Mucosa of gallbladder (tissue), 1 donor: ENCODE measurements around the gene TMPO. TPM values are rescaled to one million over a fixed set of nuclear protein-coding genes. Genes with fewer than 3 reads are reported as not detected.
"Not testable (repeated sequence)": the region's sequence is repeated elsewhere in the genome, so short reads cannot be mapped to it uniquely, and the experiment has no call there.

ENCODE experiments used
- DNase-seq: peaks from one replicate; pipeline ENCODE4 v3.0.0-alpha.2; 2020; ENCODE audit warnings: low spot score
- total RNA-seq: library from RNA; stranded (reverse); gene quantifications from one replicate; pipeline ENCODE4 v1.2.1, GENCODE V29; 2021
- donor health status: DM: no; HTN: no; CAD: no.

The TMPO gene
- total RNA-seq, 1 donor from 2014 or later = 70.1 TPM

DNA sequence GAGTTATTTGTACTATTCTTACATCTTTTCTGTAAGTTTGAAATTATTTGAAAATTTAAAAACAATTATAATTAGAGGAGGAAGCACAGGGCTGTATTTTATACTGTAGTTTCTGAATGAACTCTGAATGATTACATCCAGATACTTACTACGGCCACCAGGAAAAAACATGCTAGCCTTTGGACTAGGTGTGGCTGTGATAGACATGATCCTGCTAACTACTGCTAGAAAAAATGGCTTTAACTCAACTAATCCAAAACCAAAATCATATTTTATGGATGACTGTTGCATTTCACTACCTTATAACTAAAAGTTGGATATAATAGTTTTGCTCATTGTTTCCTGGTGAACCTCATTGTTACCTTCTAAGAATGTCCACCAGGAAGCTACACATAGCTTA lies 63.0 kb downstream of the TMPO start:
- DNase-seq = no peak

DNA sequence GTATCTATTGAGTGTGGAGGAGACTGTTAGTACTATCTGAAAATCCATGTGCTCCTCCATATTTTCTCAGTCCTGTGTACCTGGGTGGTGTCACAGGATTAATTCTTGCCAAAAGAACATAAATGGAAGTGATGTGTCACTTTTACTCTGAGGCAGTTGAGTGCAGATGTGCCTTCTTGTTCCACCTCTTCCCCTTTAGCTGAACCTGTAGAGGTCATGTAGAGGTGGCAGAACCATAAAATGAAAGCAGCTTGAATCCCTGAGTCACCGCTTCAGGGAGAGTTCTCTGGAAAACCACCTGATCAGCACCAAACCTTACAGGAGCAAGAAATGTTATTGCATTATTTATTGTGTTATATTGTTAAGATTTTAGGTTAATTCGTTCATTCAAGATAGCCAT lies 63.4 kb downstream of the TMPO start:
- DNase-seq = no peak

DNA sequence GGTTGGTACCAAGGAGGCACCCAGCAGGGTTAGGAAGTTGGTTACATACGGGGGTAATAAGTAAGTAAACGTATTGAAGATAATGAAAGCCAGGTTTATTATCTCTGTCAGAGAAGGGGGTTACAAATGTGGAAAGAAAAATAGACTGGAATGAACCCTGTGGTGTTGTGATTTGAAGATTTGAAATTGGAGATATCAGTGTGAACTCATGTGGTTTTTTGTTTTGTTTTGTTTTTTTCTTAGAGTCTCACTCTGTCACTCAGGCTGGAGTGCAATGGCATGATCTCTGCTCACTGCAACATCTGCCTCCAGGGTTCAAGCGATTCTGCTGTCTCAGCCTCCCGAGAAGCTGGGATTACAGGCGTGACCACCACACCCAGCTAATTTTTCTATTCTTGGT lies 64.0 kb downstream of the TMPO start:
- DNase-seq = no peak

DNA sequence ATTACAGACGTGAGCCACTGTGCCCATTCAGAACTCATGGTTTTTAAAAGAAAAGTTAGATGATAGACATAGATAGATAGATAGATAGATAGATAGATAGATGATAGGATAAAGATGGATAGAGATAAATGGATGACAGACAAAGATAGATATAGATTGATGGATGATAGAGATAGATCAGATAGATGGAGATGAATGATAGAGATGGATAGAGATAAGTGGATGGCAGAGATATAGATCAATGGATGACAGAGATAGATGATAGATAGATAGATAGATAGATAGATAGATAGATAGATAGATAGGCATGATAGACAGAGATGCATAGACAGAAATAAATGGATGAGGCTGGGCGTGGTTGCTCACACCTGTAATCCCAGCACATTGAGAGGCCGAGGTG lies 64.4 kb downstream of the TMPO start:
- no peak for DNase-seq

DNA sequence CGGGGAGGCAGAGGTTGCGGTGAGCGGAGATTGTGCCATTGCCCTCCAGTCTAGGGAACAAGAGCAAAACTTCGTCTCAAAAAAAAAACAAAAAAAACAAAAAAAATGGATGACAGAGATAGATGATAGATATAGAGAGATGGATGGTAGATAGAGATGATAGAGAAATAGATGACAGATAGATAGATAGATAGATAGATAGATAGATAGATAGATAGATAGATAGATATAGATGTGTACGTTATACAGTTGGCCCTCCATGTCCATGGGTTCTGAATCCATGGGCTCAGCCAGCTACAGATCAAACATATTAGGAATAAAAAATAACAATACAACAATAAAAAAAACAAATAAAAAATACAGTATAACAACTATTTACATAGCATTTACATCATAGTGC lies 65.3 kb downstream of the TMPO start:
- no peak for DNase-seq

DNA sequence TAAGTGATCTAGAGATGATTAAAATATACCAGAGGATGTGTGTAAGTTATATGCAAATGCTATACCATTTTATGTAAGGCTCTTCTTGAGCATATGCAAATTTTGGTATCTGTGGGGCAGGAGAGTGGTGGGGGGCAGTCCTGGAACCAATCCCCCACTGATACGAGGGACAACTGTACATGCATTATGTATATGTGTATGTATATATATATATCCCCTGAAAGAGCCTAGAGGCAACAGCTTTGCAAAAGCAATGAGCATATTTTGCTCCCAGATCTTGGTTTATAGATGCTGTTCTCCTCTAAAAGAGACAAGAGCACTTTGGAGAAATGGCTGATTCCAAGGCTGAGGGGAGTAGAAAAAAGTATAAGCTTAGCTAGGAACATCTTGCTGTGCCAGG lies 65.7 kb downstream of the TMPO start:
- no peak for DNase-seq

DNA sequence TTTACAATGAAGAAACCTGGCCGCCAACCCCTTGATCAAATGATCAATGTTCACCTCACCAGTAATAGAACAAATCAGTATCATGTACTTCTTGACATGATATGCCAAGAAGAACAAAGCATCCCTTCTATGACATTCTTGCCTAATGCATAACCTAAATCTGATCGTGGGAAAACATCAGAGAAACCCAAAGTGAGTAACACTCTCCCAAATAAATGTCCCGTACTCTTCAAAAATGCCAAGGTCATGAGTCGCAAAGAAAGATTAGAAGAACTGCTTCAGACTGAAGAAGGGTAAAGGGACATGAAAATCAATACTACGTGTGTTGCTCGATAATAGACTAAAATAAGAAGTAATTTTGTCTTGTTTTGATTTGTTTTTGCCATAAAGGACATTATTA lies 66.7 kb downstream of the TMPO start:
- DNase-seq = no peak

DNA sequence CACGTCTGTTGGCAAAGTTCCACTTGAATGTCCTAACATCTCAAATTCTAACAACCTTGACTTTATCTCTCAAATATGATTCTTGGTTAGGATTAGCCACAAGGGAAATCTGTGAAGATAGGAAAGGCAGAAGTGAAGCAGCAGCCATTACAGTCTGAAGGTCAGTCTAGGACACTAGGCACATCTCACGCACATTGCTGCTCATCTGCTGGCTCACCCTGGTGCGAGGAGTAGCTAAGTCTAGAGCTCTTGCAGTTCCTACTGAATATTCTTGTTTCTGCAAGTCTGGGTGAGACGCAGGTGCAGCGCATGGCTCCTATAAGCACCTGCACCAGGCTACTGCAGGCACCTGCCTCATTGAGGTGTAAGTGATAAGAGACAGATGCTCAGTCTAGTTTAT lies 71.7 kb downstream of the TMPO start:
- DNase-seq = no peak

DNA sequence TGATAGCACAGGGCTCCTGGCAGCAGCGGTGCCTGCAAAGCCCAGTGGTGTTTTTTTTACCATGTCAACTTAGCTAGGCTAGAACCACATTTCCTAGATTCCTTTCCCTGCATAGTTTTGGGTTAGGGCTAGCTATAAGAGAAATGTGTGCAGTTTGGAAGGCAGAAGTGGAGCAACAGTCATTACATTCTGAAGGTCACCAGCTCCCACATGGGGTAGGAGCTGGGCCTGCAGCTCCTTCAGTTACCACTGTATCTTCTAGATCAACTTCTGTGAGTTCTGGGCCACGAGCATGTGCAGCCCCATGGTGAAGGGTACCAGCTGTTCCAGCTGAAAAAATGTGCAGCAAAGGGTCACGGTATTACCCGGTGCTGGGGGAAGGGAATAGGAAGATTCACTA lies 75.8 kb downstream of the TMPO start:
- DNase-seq = no peak

DNA sequence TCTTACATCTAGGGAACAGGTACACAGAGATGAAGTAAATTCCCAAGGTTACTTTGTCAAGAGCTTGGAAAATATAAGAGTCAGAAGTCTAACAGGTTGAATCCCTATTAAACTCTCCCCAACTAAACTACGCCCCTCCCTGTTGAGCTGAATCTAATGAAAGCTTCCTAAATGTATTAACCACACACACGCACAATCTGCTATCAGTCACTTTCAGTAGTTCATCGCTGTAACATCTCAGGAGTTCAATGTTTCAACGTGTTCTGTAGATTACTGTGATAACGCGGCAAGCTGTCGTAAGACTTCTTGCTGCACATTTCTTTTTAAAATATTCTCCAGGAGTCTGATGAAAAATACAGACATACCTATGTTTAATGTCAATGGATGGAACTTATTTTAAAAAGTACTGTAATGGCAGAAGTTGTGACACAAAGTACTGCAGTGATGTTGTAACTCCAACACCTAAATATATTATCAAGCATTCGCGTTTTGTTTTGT lies 77.5 kb downstream of the TMPO start:
- no peak for DNase-seq

DNA sequence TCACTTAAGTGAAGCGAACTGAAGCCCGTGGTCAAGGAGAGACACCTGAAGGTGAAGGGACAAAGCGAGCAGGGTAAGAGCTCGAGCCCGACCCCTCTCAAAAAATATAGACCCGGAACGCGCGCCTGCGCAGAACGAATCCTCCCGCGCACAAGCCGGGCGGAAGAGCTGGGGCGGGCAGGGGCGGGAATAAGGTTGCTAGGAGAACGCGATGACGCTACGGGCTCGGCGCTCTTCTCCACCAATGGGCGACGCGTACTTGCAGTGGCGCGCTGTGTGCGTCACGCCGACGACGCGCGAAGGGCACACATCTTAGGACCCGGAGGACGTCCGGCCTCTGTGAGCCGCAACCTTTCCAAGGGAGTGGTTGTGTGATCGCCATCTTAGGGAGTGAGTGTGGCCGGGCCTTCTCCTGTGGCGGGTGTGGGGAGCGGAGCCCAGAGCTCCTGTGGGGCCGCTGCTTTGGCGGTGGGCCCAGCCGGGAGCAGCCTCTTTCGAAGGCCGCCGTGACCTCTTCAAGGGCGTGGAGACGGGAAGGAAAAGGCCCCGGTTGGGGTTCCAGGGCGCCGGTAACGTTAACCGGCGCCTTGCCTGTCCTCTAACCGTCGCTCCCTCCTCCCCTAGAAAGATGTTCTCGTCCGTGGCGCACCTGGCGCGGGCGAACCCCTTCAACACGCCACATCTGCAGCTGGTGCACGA lies 78.1 kb downstream of the TMPO start, which contains the start of gene SLC25A3:
TSS of gene SLC25A3 (plus strand) at position 336 of the 699 bp plus-strand sequence. CDS start at position 629, 293 bp downstream.
- DNase-seq = peak; percentile 97

DNA sequence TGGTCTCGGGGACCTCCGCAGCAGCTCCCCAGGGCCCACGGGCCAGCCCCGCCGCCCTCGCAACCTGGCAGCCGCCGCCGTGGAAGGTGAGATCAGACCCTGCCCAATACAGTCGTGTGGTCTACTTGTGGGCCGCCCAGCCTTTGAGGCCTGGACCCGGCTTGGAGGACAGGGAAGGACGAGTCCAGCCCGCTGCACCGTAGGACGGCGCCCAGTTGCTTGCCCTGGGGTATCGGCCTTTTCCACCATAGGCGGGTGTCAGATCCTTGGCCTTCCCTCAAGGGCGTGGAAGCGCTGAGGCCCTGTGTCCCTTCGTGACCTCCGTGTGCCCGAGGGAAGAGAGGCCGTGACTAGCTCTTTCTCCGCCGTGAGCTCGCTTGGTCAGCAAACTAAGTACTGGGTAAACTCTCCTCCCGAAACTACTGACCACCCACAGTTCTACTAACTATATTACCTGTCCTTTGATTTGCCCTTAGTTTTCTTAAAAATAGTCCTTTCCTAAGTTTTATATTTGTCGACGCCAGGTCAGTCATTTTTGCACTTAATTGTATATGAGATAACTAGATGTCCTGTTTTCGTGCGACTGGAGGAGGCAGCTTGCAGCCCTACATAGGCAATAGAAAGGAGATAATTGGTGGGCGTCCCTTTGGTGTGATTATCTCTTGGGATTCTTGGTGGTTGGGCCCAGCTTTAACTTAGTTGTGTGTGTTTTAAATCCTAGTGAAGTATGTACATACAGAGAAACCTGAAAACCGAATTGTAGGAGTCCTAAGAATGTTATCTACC lies 78.9 kb downstream of the TMPO start:
- DNase-seq = peak; percentile 23

DNA sequence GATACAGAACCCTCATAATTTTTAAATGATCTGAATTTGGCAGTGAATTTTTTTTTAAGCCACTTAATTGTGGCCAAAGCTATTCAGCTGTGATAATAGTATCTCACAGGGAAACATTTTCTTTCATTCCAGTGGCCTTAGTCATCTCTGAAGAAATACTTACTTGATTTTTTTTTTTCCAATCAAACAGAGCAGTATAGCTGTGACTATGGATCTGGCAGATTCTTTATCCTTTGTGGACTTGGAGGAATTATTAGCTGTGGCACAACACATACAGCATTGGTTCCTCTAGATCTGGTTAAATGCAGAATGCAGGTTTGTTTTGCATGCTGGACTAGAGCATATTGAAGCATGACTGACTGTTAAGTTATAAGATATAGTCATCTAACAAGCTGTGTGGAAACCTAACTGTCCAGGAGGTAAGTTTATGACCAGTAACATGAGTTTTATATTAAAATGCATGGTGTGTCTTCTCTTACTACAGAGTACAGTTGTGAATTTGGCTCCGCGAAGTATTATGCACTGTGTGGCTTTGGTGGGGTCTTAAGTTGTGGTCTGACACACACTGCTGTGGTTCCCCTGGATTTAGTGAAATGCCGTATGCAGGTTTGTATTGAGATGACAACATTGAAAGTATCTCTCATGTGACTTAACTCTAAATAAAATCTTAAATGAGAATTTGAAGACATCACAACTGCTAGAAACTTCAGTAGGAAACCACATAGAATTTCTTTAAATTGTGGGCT lies 80.0 kb downstream of the TMPO start:
- DNase-seq = no peak

DNA sequence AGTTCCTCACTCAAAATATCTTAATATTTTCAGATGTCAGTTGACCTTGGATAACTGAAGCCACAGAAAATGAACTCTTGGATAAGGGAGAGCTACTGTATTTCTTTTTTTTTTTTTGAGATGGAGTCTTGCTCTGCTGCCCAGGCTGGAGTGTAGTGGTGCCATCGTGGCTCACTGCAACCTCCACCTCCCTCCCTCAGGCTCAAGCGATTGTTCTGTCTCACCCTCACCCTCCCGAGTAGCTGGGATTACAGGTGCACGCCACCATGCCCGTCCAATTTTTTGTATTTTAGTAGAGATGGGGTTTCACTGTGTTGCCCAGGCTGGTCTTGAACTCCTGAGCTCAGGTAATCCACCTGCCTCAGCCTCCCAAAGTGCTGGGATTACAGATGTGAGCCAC lies 81.9 kb downstream of the TMPO start:
- not testable (repeated sequence) for DNase-seq

Other genes with a start within 250 kb of the TMPO start
- 399 TPM for gene SLC25A3, start 78.1 kb downstream of the TMPO start, total RNA-seq
- 9.7 TPM for gene IKBIP, start 129.2 kb downstream of the TMPO start, total RNA-seq
- gene APAF1, start 129.7 kb downstream of the TMPO start, total RNA-seq = 22.3 TPM